AG09319 (cell line): ENCODE data around the gene PCCA.
"Not testable (repeated sequence)": the region's sequence is repeated elsewhere in the genome, so short reads cannot be mapped to it uniquely, and the experiment has no call there.

Experiments
- DNase-seq: peaks from one replicate; pipeline ENCODE4 v3.0.0-alpha.2; 2010; ENCODE audit warnings: low read depth; ENCODE audit errors: extremely low read depth
- TF ChIP-seq, protein P1 (sequence below): IDR thresholded peaks from 2 replicates; pipeline ENCODE4 v1.5.1; 2011; ENCODE audit warnings: low read depth, mild to moderate bottlenecking, inconsistent platforms, low read length, moderate library complexity

PCCA gene

DNA sequence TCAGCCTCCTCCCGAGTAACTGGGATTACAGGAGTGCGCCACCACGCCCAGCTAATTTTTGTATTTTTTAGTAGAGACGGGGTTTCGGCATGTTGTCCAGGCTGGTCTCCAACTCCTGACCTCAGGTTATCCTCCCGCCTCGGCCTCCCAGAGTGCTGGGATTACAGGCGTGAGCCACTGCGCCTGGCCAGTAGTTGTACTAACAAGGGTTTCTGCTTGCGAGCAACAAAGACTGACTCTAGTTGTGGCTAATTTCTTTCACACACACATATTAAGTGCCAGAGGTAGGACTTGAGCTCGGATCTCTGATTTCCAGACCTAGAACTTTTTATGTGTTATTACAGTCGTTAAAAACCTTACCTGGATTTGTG is 635 bp upstream of the PCCA start:
- DNase-seq = no peak
- TF ChIP-seq, protein P1, sequence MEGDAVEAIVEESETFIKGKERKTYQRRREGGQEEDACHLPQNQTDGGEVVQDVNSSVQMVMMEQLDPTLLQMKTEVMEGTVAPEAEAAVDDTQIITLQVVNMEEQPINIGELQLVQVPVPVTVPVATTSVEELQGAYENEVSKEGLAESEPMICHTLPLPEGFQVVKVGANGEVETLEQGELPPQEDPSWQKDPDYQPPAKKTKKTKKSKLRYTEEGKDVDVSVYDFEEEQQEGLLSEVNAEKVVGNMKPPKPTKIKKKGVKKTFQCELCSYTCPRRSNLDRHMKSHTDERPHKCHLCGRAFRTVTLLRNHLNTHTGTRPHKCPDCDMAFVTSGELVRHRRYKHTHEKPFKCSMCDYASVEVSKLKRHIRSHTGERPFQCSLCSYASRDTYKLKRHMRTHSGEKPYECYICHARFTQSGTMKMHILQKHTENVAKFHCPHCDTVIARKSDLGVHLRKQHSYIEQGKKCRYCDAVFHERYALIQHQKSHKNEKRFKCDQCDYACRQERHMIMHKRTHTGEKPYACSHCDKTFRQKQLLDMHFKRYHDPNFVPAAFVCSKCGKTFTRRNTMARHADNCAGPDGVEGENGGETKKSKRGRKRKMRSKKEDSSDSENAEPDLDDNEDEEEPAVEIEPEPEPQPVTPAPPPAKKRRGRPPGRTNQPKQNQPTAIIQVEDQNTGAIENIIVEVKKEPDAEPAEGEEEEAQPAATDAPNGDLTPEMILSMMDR = no peak

DNA sequence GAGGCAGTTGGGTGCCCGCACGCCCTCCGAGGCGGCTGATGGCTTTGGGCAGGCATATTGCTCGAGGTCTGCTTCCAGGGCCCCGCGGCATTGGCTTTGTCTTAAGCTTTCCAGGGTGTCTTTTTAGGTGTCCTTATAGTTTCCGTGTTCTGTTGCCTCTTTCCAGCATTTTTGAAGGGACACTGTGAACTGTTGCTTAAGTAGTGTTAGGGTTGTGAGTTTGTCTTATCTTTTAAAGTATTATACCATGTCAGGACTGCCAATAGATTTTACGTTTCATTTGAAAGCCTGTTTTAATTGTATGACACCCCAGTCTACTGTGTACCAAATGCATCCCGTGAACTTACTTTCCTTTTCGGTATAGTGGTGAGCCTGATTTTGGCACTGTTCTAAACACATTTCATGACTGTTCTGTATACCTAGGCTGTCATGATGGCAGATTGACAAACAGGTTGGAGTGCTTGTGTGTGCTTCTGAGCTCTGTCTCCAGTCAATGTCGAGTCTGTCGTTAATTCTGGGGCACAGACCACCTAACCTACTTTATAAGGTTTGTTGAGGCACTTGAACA is 656 bp downstream of the PCCA start:
- DNase-seq = no peak
- TF ChIP-seq, protein P1 = no peak

DNA sequence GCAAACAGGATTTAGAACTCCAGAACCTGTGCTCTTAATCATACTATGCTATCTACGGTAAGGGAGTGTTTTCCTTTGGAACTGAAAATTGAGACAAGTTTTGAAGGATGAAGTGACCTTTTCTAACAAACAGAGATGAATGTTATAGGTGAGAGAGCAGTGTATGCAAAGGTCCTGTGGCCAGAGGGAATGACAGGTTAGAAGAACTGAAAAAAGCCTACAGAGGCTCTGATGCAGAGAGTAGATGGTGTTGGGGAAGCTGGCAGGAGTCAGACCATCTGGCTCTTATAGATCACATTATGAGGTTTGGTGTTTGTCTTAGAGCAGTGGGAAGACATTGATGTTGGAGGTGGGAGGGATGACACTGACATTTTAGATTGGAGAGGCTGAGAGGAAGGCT is 2.0 kb downstream of the PCCA start:
- no peak for DNase-seq
- TF ChIP-seq, protein P1 = no peak

DNA sequence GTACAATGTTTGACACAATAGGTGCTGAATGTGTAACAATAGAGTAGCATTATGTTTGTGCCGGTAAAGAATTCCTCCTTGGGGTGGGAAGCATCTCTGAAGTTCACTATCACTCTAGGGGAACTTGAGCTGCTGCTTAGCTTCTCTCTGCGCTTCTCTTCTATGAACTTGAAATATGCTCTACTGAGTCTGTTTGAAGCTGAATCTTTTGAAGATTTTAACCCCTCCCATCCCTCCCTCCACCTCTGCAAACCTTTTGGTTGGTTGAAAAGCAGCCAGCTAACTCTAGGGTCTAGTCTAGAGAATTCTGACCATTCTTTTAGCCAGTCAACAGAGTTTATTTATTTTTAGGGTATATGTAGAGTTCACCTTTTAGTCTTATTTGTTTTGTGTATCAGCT is 2.5 kb downstream of the PCCA start:
- TF ChIP-seq, protein P1 = no peak
- DNase-seq = no peak

DNA sequence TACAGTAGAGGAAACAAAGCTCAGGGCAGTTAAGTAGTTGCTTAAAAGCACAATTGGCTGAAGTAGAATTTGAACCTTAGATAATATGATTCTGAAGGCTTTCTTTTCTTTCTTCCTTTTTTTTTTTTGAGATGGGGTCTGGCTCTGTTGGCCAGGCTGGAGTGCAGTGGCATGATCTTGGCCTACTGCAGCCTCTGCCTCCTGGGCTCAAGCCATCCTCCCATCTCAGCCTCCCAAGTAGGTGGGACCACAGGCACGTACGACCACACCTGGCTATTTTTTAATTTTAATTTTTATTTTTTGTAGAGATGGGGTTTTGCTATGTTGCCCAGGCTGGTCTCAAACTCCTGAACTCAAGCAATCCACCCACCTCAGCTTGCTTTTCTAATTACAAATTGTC is 3.4 kb downstream of the PCCA start:
- DNase-seq = not testable (repeated sequence)

DNA sequence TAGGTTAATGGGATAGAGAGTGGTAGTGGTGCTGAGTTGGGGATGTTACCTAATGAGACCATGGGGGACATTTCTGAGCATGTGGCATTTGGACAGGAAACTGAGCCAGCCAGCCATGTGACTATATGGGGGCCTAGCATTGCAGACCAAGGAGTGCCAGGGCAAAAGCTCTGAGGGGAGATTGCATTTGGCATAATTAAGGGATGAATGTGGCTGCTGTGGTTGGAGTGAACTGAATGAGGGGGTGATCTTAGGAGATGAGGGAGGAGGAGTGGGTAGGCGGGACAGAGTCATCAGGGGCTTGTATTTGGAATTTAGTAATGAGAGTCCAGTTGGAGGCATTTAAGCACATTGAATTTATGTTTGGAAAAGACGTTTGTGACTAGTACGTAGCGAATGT is 6.6 kb downstream of the PCCA start:
- TF ChIP-seq, protein P1 = no peak
- DNase-seq = no peak

DNA sequence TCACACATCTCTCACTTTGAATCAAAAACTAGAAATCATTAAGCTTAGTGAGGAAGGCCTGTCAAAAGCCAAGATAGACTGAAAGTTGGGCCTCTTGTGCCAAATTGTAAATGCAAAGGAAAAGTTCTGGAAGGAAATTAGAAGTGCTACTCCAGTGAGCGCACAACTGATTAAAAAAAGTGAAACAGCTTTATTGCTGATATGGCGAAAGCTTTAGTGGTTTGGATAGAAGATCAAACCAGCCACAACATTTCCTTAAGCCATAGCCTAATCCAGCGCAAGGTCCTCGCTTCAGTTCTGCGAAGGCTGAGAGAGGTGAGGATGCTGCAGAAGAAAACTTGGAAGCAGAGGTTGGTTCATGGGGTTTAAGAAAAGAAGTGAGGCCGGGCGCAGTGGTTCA is 7.6 kb downstream of the PCCA start:
- DNase-seq = no peak
- TF ChIP-seq, protein P1 = no peak

DNA sequence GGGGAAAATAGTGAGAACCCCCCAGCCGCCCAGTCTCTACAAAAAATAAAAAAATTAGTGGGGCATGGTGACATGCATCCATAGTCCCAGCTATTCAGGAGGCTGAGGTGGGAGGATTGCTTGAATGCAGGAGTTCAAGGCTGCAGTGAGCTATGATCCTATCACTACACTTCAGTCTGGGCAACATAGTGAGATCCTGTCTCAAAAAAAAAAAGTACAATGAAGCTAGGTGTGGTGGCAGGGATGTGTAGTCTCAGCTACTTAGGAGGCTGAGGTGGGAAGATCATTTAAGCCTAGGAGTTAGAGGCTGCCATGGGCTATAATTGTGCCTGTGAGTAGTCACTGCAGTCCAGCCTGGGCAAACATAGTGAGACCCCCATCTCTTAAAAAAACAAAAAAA is 8.9 kb downstream of the PCCA start:
- TF ChIP-seq, protein P1 = no peak
- no peak for DNase-seq
